Smooth muscle cell (in vitro differentiated cells): ENCODE data around the gene SDE2. TPM values are rescaled to one million over a fixed set of nuclear protein-coding genes. Genes with fewer than 3 reads are reported as not detected.
"Not testable (repeated sequence)": the region's sequence is repeated elsewhere in the genome, so short reads cannot be mapped to it uniquely, and the experiment has no call there.

Experiments used
- DNase-seq: peaks from one replicate; lab custom pipeline; 2025; ENCODE audit not compliant: unreplicated experiment; lab: John Stamatoyannopoulos, UW
- H2AFZ ChIP-seq: fragments of 200-600 bp; sonication (generic); 2 replicates; pipeline ENCODE4 v1.6.0; 2016; ENCODE audit warnings: antibody characterized with exemption, low read depth, mild to moderate bottlenecking
- H3F3A ChIP-seq: fragments of 200-600 bp; sonication (generic); 2 replicates; pipeline ENCODE4 v1.6.0; 2017; ENCODE audit warnings: antibody characterized with exemption, low read depth
- H3K27ac ChIP-seq: fragments of 200-600 bp; sonication (generic); 2 replicates; pipeline ENCODE4 v1.5.1; 2016; ENCODE audit warnings: low read depth, mild to moderate bottlenecking
- H3K27me3 ChIP-seq: fragments of 200-600 bp; sonication (generic); 2 replicates; pipeline ENCODE4 v1.6.1; 2016; ENCODE audit warnings: low read depth, mild to moderate bottlenecking
- H3K36me3 ChIP-seq: fragments of 200-600 bp; sonication (generic); 2 replicates; pipeline ENCODE4 v1.5.1; 2016; ENCODE audit warnings: low read depth
- H3K4me1 ChIP-seq: fragments of 200-600 bp; sonication (generic); 2 replicates; pipeline ENCODE4 v1.5.1; 2016; ENCODE audit warnings: low read depth
- H3K4me2 ChIP-seq: fragments of 200-600 bp; sonication (generic); 2 replicates; pipeline ENCODE4 v1.6.0; 2016; ENCODE audit warnings: mild to moderate bottlenecking
- H3K4me3 ChIP-seq: fragments of 200-600 bp; sonication (generic); 2 replicates; pipeline ENCODE4 v1.5.1; 2016; ENCODE audit warnings: mild to moderate bottlenecking
- H3K79me2 ChIP-seq: fragments of 200-600 bp; sonication (generic); 2 replicates; pipeline ENCODE4 v1.6.0; 2016; ENCODE audit warnings: low read depth, mild to moderate bottlenecking
- H3K9ac ChIP-seq: fragments of 200-600 bp; sonication (generic); 2 replicates; pipeline ENCODE4 v1.6.0; 2016; ENCODE audit warnings: low read depth
- H3K9me3 ChIP-seq: fragments of 200-600 bp; sonication (generic); replicated peaks from 2 replicates; pipeline ENCODE4 v1.5.1; 2016; ENCODE audit warnings: low read depth
- H4K20me1 ChIP-seq: fragments of 200-600 bp; sonication (generic); 2 replicates; pipeline ENCODE4 v1.6.0; 2016; ENCODE audit warnings: low read depth
- WGBS: methylation state at CpG from one replicate; pipeline ENCODE4 v1.1.7; 2016; ENCODE audit warnings: low lambda C conversion rate; 5-methylcytosine and 5-hydroxymethylcytosine counted together
- polyA plus RNA-seq: library from polyadenylated mRNA; unstranded; fragments of >200 nt; fragmentation: Nextera tagmentation; extraction: Ambion mirVana; gene quantifications from 2 replicates; pipeline ENCODE4 v1.2.1, GENCODE V29; 2016
- total RNA-seq: library from RNA; depleted of rRNA; stranded (reverse); fragments of >200 nt; gene quantifications from 2 replicates; pipeline ENCODE4 v1.2.3, GENCODE V29; 2014
- TF ChIP-seq, protein P1 (sequence below): fragments of 200-600 bp; sonication (generic); IDR thresholded peaks from 2 replicates; pipeline ENCODE4 v1.5.1; 2017; ENCODE audit warnings: borderline replicate concordance, mild to moderate bottlenecking, antibody characterized with exemption; ENCODE audit not compliant: insufficient read depth, poor library complexity, severe bottlenecking

SDE2 gene
- total and polyA plus RNA-seq, 2 experiments from 2014 or later: 20.2 to 30.5 TPM

DNA sequence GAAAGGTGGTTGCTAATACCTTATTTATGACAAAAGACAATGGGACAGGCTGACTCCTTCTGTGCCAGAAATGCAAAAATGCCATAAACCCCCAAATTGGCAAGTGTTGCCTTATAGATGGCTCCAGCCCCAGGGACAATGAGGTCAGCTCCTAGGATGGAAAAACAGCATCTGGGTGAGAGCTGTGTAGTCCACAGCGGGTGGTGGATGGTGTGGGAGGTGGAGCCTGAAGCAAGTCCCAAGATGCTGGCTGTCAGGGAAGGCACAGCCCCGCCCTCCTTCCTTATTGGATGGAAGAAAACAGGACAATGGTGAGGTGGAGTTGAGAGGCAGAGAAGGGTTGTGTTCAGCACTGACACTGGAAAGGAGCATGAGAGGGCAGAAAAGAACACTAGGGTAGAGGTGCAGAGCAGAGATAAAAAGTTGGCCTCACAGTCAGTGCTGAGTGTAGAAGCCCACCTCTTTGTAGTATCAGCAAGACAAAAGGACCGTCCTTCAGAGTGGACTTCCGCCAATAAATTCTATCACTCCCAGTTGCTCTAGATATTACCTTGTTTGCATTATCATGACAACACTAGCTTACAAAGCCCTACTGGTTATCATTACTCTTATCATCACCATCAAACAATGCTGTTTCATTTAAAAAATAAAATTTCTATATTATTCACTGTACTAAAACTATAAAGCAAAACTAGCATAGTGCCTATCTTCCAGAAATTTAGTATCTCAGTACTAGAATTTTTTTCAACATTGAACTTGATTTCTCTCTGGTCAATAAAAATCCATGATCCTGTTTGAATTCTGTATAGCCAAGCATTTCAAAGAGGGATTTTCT is 3.7 kb upstream of the SDE2 start:
- DNase-seq: no peak
- Histone ChIP-seq H2AFZ (peak overlapping the region; percentile 58), H3K9ac (no peak overlapping the region), H3K36me3 (no peaks in the 10 kb centered on the region), H3K27me3 (no peaks in the 10 kb centered on the region), H3F3A (peaks cover 3% of the 10 kb centered on the region), H3K9me3 (no peaks in the 10 kb centered on the region), H3K4me1 (peaks cover 24% of the 10 kb centered on the region), H3K79me2 (peaks cover 12% of the 10 kb centered on the region), H3K27ac (no peak overlapping the region), H3K4me2 (no peak overlapping the region), H3K4me3 (no peak overlapping the region), H4K20me1 (no peaks in the 10 kb centered on the region)
- TF ChIP-seq, protein P1, sequence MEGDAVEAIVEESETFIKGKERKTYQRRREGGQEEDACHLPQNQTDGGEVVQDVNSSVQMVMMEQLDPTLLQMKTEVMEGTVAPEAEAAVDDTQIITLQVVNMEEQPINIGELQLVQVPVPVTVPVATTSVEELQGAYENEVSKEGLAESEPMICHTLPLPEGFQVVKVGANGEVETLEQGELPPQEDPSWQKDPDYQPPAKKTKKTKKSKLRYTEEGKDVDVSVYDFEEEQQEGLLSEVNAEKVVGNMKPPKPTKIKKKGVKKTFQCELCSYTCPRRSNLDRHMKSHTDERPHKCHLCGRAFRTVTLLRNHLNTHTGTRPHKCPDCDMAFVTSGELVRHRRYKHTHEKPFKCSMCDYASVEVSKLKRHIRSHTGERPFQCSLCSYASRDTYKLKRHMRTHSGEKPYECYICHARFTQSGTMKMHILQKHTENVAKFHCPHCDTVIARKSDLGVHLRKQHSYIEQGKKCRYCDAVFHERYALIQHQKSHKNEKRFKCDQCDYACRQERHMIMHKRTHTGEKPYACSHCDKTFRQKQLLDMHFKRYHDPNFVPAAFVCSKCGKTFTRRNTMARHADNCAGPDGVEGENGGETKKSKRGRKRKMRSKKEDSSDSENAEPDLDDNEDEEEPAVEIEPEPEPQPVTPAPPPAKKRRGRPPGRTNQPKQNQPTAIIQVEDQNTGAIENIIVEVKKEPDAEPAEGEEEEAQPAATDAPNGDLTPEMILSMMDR: no peak
- 57% methylated on average over 4 of the region's 4 CpGs for WGBS

DNA sequence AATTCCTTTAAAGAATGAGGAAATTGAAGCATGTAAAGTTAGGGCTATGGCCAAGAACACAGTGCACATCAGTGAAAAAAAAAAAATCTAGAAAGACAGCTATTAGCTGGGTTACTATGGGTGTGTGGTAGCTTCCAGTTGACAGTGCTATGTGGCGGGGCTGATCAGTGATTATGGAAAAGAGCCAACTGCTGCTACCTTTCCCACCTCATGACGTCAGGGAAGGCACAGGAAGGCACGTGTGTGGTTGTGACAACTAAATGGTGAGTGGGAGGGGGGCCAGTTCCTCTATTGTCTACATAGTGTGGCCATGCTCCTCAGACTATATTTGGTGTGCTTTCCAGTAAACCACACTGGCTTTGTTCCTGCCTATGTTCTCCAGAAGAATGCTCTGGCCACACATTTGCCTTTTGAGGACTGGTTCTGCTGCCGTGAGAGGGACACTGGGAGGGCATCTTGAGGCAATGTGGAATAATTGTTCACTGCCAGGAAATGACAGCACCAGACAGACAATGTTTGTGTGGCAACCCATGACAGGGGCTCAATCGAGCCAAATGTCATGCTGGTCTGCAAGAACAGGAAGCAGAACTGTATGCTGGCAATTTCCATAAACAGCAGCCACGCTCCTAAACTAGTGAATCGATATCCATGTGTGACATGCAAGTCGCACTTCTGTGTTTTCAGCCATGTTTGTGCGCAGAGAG is 3.0 kb upstream of the SDE2 start:
- Histone ChIP-seq H4K20me1 (no peaks in the 10 kb centered on the region), H3K27me3 (no peaks in the 10 kb centered on the region), H3F3A (peaks cover 3% of the 10 kb centered on the region), H3K79me2 (peaks cover 20% of the 10 kb centered on the region), H3K36me3 (no peaks in the 10 kb centered on the region), H3K9me3 (no peaks in the 10 kb centered on the region), H3K9ac (no peak overlapping the region), H3K4me2 (no peak overlapping the region), H3K4me1 (peaks cover 31% of the 10 kb centered on the region), H2AFZ (peak overlapping the region; percentile 58), H3K27ac (no peak overlapping the region), H3K4me3 (no peak overlapping the region)
- TF ChIP-seq, protein P1: no peak
- no peak for DNase-seq
- WGBS: 78% methylated on average over 9 of the region's 9 CpGs

GRCh38 chr1:226001088-226001487 is 1.9 kb upstream of the SDE2 start:
- H3F3A ChIP-seq: peaks cover 3% of the 10 kb centered on the region
- no peak overlapping the region for H3K27ac ChIP-seq
- no peak overlapping the region for H2AFZ ChIP-seq
- H3K36me3 ChIP-seq: no peaks in the 10 kb centered on the region
- peaks cover 30% of the 10 kb centered on the region for H3K79me2 ChIP-seq
- H4K20me1 ChIP-seq: peaks cover 2% of the 10 kb centered on the region
- WGBS: 92% methylated on average over 8 of the region's 8 CpGs
- TF ChIP-seq, protein P1: no peak
- no peak overlapping the region for H3K4me2 ChIP-seq
- no peak overlapping the region for H3K9ac ChIP-seq
- no peaks in the 10 kb centered on the region for H3K27me3 ChIP-seq
- no peak overlapping the region for H3K4me3 ChIP-seq
- peaks cover 34% of the 10 kb centered on the region for H3K4me1 ChIP-seq
- DNase-seq: no peak
- no peaks in the 10 kb centered on the region for H3K9me3 ChIP-seq

- H3F3A ChIP-seq, H3K9me3 ChIP-seq, H3K27me3 ChIP-seq, H2AFZ ChIP-seq, H3K9ac ChIP-seq, DNase-seq, H3K4me3 ChIP-seq, H3K36me3 ChIP-seq, H4K20me1 ChIP-seq: not testable (repeated sequence)
- 98% methylated on average over 21 of the region's 21 CpGs for WGBS
- H3K4me2 ChIP-seq: peak overlapping the region; percentile 89
- H3K4me1 ChIP-seq: peaks cover 34% of the 10 kb centered on the region
- peaks cover 35% of the 10 kb centered on the region for H3K79me2 ChIP-seq
- H3K27ac ChIP-seq: peak overlapping the region; percentile 90
Measured at GRCh38 chr1:226000493-226001081, 1.4 kb upstream of the SDE2 start.
